HG03469 (cell line): ENCODE measurements around the gene PYCARD.
"Not testable (repeated sequence)": the region's sequence is repeated elsewhere in the genome, so short reads cannot be mapped to it uniquely, and the experiment has no call there.

ENCODE experiments used
- ATAC-seq: cut with Tn5 transposase; IDR thresholded peaks from one replicate; pipeline ENCODE4 v1.9.1; 2021; ENCODE audit warnings: mild to moderate bottlenecking, moderate library complexity, moderate number of reproducible peaks; ENCODE audit not compliant: unreplicated experiment

Gene PYCARD

GRCh38 chr16:31191697-31192428 is 10.7 kb downstream of the PYCARD start:
- ATAC-seq: no peak

GRCh38 chr16:31190818-31191444 is 11.6 kb downstream of the PYCARD start:
- no peak for ATAC-seq

- no peak for ATAC-seq
These were observed 12.5 kb downstream of the PYCARD start for GRCh38 chr16:31190061-31190460.

- ATAC-seq: no peak
These were observed 13.2 kb downstream of the PYCARD start for GRCh38 chr16:31189412-31189778.

GRCh38 chr16:31188450-31189411 is 13.8 kb downstream of the PYCARD start:
- no peak for ATAC-seq

DNA sequence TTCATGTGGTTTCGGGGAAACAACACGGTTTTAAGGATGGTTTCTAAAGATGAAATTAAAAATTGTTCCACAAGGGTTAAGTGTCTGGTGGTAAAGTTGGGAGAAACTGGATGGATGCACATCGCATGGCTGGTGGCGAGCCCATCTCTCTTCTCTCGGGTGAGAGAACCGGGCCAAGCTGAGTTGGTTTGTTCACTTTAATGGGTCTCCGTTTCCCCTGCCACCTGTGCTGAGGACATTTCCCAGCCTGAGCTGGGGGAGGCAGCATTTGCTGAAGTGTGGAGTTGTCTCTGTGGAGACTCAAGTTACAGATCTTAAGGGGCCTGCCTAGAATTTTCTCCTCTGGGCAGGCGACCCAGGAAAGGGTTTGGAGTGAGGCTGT is 14.8 kb downstream of the PYCARD start:
- ATAC-seq: no peak

GRCh38 chr16:31186930-31187807 is 15.4 kb downstream of the PYCARD start:
- no peak for ATAC-seq

GRCh38 chr16:31186176-31186575 is 16.4 kb downstream of the PYCARD start:
- no peak for ATAC-seq

DNA sequence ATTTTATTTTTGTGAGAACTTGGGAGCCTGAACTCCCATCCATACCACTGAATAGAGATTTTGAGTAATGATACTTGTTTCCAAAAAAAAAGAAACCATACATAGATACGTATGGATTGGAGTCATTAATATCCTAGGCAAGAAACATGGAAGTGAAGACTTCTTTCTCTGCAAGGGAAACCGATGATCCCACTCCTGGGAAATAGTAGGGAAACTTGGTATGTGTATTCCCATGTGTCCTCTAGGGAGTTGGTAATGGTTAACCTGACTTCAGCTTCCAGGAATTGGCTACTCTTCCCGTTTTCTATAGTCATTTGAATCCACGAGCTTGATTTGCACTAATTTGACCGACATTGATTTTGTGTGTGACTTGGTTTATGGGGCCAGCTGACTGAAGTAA is 17.2 kb downstream of the PYCARD start:
- ATAC-seq: no peak

DNA sequence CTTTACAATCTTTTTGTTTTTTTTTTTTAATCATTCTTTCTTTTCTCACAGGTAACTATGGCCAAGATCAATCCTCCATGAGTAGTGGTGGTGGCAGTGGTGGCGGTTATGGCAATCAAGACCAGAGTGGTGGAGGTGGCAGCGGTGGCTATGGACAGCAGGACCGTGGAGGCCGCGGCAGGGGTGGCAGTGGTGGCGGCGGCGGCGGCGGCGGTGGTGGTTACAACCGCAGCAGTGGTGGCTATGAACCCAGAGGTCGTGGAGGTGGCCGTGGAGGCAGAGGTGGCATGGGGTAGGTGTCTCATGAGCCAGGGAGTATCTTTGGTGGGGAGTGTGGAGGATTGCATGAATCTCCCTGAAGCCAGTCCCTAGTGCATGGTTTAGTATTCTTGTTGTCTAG is 17.7 kb downstream of the PYCARD start:
- ATAC-seq: no peak

DNA sequence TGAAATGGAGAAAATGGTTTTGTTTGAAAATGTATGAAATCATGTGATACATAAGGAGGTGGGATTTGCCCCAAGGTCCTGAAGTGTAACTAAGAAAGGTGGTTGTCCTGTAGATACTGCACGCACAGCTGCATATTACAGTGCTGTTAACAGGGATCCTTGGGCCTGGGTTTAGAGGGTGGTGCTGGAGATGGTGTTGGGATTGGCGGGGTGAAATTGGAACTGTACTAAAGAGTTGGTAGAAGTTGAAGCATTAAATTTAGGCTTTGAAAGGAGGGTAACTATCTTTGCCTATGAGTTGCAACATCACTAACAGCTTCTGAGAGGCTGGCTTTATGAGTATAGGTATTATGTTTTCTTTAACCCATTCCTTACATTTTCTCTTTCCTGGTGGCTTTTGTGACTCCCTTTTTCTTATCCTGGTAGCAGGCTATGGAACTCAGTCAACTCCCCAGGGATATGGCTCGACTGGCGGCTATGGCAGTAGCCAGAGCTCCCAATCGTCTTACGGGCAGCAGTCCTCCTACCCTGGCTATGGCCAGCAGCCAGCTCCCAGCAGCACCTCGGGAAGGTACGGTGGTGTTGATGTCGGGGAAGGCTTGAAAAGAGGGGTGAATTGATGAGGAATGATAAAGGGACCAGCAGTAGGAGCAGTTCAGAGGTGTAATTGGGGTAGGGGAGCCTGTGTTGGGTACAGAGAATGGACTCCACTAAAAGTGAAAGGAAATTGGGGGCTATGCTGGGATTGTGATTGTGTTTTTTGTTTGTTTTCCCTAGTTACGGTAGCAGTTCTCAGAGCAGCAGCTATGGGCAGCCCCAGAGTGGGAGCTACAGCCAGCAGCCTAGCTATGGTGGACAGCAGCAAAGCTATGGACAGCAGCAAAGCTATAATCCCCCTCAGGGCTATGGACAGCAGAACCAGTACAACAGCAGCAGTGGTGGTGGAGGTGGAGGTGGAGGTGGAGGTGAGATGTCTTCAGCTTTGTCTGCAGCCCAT is 18.8 kb downstream of the PYCARD start:
- ATAC-seq: no peak

DNA sequence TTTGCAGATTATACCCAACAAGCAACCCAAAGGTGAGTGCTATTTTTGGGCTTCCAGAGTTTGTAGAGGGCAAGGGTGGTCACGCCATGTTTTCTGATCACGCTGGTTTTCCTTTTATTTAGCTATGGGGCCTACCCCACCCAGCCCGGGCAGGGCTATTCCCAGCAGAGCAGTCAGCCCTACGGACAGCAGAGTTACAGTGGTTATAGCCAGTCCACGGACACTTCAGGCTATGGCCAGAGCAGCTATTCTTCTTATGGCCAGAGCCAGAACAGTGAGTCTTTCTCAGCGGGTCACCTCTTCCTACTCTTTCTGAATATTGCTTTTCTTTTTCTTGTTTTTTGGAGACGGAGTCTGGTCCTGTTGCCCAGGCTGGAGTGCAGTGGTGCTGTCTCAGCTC is 20.2 kb downstream of the PYCARD start:
- no peak for ATAC-seq

- no peak for ATAC-seq
These were observed 21.3 kb downstream of the PYCARD start for GRCh38 chr16:31181102-31181830.

DNA sequence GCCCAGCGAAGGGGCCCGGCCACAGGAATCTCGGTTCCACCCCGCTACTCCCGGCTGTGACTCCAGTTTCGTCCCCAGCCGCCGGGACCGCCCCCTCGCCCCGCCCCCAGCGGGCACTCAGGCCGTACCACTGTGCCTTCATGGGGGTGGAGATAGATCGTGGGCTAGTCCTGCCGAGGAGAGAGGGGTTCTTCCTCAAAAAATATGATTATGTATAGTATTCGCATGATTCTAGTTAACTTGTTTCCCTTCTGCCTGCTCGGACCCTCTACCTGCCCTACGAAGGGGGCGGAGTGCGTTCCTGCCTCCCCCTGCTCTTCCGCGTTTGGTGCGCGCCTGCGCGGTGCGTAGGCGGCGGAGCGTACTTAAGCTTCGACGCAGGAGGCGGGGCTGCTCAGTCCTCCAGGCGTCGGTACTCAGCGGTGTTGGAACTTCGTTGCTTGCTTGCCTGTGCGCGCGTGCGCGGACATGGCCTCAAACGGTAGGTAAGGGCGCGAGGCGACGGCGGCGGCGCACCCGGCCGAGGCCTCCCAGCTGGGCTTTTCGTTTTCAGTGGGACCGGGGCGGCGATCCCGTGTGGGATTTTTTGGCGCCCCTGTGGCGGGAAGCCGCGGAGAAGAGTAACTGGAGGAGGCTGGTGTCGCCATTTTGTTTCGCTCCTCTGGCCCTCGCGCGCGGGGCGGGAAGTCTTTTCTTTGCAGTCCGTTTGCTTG is 22.7 kb downstream of the PYCARD start, which contains the start of gene FUS:
Gene FUS, plus strand, starts transcription at position 393 of the 713 bp plus-strand sequence. Its CDS starts 76 bp downstream, at position 469.
- ATAC-seq: peak; percentile 41

GRCh38 chr16:31179219-31179746 is 23.3 kb downstream of the PYCARD start:
- peak; percentile 2 for ATAC-seq

- ATAC-seq: no peak
These were observed 25.4 kb downstream of the PYCARD start for GRCh38 chr16:31177136-31177535.

DNA sequence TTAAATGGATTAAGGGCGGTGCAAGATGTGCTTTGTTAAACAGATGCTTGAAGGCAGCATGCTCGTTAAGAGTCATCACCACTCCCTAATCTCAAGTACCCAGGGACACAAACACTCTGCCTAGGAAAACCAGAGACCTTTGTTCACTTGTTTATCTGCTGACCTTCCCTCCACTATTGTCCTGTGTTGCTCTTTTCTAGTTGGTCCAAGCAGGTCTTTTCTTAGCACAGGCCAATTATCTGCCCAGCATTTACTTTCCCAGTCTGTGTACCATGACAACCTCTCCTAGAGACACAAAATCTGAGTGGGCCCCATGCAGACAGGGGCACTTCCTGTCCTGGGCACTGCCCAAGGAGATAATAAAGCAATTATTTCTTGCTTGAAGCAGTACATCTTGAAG is 32.5 kb downstream of the PYCARD start:
- ATAC-seq: not testable (repeated sequence)

DNA sequence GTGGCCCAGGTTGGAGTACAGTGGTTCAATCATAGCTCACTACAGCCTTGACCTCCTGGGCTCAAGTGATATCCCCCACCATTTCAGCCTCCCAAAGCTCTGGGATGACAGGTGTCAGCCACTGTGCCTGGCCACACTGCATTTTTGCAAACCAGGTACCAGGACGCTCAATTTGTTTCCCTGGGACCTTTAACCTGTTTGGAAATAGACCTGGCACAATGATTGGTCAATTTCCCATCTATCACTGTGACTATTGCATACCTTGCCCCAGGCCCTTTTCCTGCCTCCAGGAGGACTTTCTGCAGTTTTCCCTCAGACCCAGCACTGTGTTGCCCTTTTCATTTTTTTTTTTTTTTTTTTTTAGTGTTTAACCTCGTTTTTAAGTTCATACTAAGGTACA is 33.7 kb downstream of the PYCARD start:
- ATAC-seq: no peak
